HepG2 (cell line): ENCODE data around the gene OR1F1. TPM values are rescaled to one million over a fixed set of nuclear protein-coding genes. Genes with fewer than 3 reads are reported as not detected.
A peak's percentile ranks its signal among the peaks of the same experiment; 100 is the strongest.

Experiments
- ATF6 ChIP-seq: sonication (generic); formaldehyde crosslinking; conservative IDR thresholded peaks from 2 replicates; pipeline ENCODE4 v1.4.0; 2020; ENCODE audit warnings: missing genetic modification reagents
- BCL6 ChIP-seq: IDR thresholded peaks from 2 replicates; pipeline ENCODE4 v1.6.1; 2016; ENCODE audit warnings: missing genetic modification reagents, missing compliant biosample characterization
- GABPB1 ChIP-seq: IDR thresholded peaks from 2 replicates; pipeline ENCODE4 v1.6.1; 2016; ENCODE audit warnings: mild to moderate bottlenecking, missing genetic modification reagents, moderate library complexity, missing compliant biosample characterization
- IRX3 ChIP-seq: sonication (generic); formaldehyde crosslinking; IDR thresholded peaks from 2 replicates; pipeline ENCODE4 v1.8.1; 2023; ENCODE audit warnings: mild to moderate bottlenecking, low read depth, missing genetic modification reagents, borderline replicate concordance
- MAZ ChIP-seq, 2 experiments: sonication (generic) in 1 of 2; formaldehyde crosslinking in 1 of 2; IDR thresholded peaks; 2 replicates each; pipeline versions ENCODE4 v1.5.0 to v1.6.1; 2012 to 2020; ENCODE audit warnings: low read depth in 2 of 2, mild to moderate bottlenecking in 2 of 2, borderline replicate concordance in 1 of 2, improper control_type of control experiment in 1 of 2, low read length in 1 of 2, missing genetic modification reagents in 1 of 2, moderate library complexity in 1 of 2
- NR2C2 ChIP-seq: sonication (generic); formaldehyde crosslinking; IDR thresholded peaks from 2 replicates; pipeline ENCODE4 v1.4.0; 2020; ENCODE audit warnings: missing genetic modification reagents, mild to moderate bottlenecking, moderate library complexity, borderline replicate concordance
- PHB2 ChIP-seq: fragments of 450-650 bp; IDR thresholded peaks from 2 replicates; pipeline ENCODE4 v1.6.1; 2018; ENCODE audit not compliant: partially characterized antibody
- PRMT3 ChIP-seq: sonication (generic); formaldehyde crosslinking; IDR thresholded peaks from 2 replicates; pipeline ENCODE4 v1.8.1; 2022; ENCODE audit warnings: low read depth, mild to moderate bottlenecking, moderate library complexity, missing genetic modification reagents, borderline replicate concordance
- XRCC5 ChIP-seq: fragments of 200-400 bp; formaldehyde crosslinking; optimal IDR thresholded peaks from 2 replicates; pipeline ENCODE3; 2017; ENCODE audit warnings: mild to moderate bottlenecking, low read length
- ZBTB44 ChIP-seq: sonication (generic); formaldehyde crosslinking; IDR thresholded peaks from 2 replicates; pipeline ENCODE4 v1.4.0; 2020; ENCODE audit warnings: missing genetic modification reagents
- ZBTB46 ChIP-seq: sonication (generic); formaldehyde crosslinking; IDR thresholded peaks from 2 replicates; pipeline ENCODE4 v1.4.0; 2020; ENCODE audit warnings: mild to moderate bottlenecking, missing genetic modification reagents, borderline replicate concordance
- ZNF121 ChIP-seq: sonication (generic); formaldehyde crosslinking; IDR thresholded peaks from 2 replicates; pipeline ENCODE4 v1.5.0; 2020; ENCODE audit warnings: mild to moderate bottlenecking, missing genetic modification reagents
- ZNF574 ChIP-seq: sonication (generic); formaldehyde crosslinking; IDR thresholded peaks from 2 replicates; pipeline ENCODE4 v1.4.0; 2020; ENCODE audit warnings: missing genetic modification reagents
- polyA plus RNA-seq, 8 experiments: library from polyadenylated mRNA; depleted of rRNA in 3 of 8; stranded (reverse) in 7 of 8; unstranded in 1 of 8; fragments of >200 nt; fragmentation: Illumina TruSeq in 4 of 8; extraction: Trizol in 4 of 8; gene quantifications; 2 replicates each; pipeline versions ENCODE4 v1.2.1 to v1.2.3, GENCODE V29; 2011 to 2016; ENCODE audit warnings: low read depth in 4 of 8, missing spikeins in 1 of 8, mixed read lengths in 1 of 8; ENCODE audit not compliant: insufficient read depth in 1 of 8
- total RNA-seq, 5 experiments: library from RNA; depleted of rRNA; stranded (reverse); fragments of >200 nt; fragmentation: Illumina TruSeq; extraction: Trizol; gene quantifications; 2 replicates each; pipeline ENCODE4 v1.2.3, GENCODE V29; 2016; ENCODE audit warnings: low read depth in 1 of 5
- TF ChIP-seq, protein P1 (sequence below): sonication (generic); formaldehyde crosslinking; IDR thresholded peaks from 2 replicates; pipeline ENCODE4 v1.4.0; 2020; ENCODE audit warnings: missing genetic modification reagents, borderline replicate concordance

Gene OR1F1
- total and polyA plus RNA-seq, 2 of the 13 experiments (the other 11 are each of a cell fraction or from before 2014, with no cell fraction given): 0.90 TPM; not detected in 1

DNA sequence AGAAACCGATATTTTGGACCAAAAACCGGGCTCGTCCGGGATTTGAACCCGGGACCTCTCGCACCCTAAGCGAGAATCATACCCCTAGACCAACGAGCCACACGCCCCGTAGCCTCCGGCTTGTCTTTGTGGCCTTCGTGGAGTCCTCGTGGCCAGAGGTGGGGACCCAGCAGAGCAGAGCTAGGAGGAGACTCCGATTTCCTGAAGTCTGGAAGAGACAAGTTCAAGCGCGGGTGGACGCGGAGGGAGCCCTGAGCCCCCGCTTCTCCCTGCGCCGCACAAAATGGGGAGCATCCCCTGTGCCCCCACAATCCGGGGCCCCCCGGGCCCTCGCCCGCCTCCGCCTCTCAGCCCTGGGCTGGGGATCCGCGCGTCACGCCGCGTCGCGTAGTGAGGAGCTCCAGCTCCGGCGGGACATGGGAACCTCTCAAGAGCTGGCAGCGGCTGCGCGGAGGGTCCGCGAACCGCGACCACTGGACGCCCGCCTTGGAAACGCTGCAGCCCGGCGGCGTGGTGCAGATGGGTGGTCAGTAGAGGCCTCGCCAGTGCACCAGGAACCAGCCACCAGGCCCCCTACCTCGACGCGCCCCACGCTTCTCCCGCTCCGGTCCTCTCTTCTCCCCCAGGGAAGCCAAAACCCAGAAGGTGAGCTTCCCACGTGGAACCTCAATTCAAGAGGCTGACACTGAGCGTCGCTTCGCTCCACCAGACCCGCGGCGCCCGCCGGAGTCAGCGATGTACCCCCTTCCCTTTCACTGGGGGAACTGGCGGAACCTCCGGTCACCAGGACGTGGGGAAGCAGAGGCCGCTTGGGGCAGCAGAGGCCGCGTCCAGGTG, 5.2 kb upstream of the OR1F1 start (continued):
- TF ChIP-seq ZBTB46 (CRISPR knock-in tag) (no peak), ZBTB44 (CRISPR knock-in tag) (no peak), IRX3 (CRISPR knock-in tag) (no peak), PRMT3 (CRISPR knock-in tag) (no peak), XRCC5 (no peak), BCL6 (CRISPR knock-in tag) (peak; percentile 59), ATF6 (CRISPR knock-in tag) (no peak), GABPB1 (CRISPR knock-in tag) (peak; percentile 65), ZNF121 (CRISPR knock-in tag) (no peak), NR2C2 (CRISPR knock-in tag) (peak; percentile 10; the same call in 1 of the 2 replicates), MAZ (IDR thresholded peaks at IDR 0.05; ENCODE audit: borderline replicate concordance, low read depth, low read length) (no peak), MAZ (CRISPR knock-in tag; IDR thresholded peaks at IDR 0.05; ENCODE audit: low read depth) (peak; percentile 29; the same call in 1 of the 2 replicates), PHB2 (no peak), ZNF574 (peak; percentile 65; the same call in 1 of the 2 replicates)
- TF ChIP-seq, protein P1, sequence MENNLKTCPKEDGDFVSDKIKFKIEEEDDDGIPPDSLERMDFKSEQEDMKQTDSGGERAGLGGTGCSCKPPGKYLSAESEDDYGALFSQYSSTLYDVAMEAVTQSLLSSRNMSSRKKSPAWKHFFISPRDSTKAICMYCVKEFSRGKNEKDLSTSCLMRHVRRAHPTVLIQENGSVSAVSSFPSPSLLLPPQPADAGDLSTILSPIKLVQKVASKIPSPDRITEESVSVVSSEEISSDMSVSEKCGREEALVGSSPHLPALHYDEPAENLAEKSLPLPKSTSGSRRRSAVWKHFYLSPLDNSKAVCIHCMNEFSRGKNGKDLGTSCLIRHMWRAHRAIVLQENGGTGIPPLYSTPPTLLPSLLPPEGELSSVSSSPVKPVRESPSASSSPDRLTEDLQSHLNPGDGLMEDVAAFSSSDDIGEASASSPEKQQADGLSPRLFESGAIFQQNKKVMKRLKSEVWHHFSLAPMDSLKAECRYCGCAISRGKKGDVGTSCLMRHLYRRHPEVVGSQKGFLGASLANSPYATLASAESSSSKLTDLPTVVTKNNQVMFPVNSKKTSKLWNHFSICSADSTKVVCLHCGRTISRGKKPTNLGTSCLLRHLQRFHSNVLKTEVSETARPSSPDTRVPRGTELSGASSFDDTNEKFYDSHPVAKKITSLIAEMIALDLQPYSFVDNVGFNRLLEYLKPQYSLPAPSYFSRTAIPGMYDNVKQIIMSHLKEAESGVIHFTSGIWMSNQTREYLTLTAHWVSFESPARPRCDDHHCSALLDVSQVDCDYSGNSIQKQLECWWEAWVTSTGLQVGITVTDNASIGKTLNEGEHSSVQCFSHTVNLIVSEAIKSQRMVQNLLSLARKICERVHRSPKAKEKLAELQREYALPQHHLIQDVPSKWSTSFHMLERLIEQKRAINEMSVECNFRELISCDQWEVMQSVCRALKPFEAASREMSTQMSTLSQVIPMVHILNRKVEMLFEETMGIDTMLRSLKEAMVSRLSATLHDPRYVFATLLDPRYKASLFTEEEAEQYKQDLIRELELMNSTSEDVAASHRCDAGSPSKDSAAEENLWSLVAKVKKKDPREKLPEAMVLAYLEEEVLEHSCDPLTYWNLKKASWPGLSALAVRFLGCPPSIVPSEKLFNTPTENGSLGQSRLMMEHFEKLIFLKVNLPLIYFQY (CRISPR knock-in tag): peak; percentile 58; the same call in 1 of the 2 replicates
